Peyer's patch (tissue), 4 donors: ENCODE data around the gene PLA2G4A. TPM values are rescaled to one million over a fixed set of nuclear protein-coding genes. Genes with fewer than 3 reads are reported as not detected.

Experiments used
- DNase-seq, 3 donors: peaks; one replicate each; pipeline ENCODE4 v3.0.0-alpha.2; 2017 to 2019
- H3K27ac ChIP-seq, 4 donors: fragments of 200-600 bp; sonication (generic); one replicate each; pipeline ENCODE4 v1.5.1; 2016 to 2019
- H3K27me3 ChIP-seq, 2 donors: fragments of 200-600 bp; sonication (generic); one replicate each; pipeline ENCODE4 v1.5.1; 2019
- H3K36me3 ChIP-seq, 3 donors: fragments of 200-600 bp; sonication (generic); one replicate each; pipeline ENCODE4 v1.5.1; 2016 to 2019
- H3K4me1 ChIP-seq, 4 donors: fragments of 200-600 bp; sonication (generic); one replicate each; pipeline ENCODE4 v1.5.1; 2016 to 2019
- H3K4me3 ChIP-seq, 4 donors: fragments of 200-600 bp; sonication (generic); 1 replicate in 3 of 4; 2 replicates in 1 of 4; pipeline ENCODE4 v1.5.1; 2016 to 2019; ENCODE audit warnings: mild to moderate bottlenecking in 1 of 4
- H3K9me3 ChIP-seq, 4 donors: fragments of 200-600 bp; sonication (generic); one replicate each; pipeline ENCODE4 v1.5.1; 2016 to 2019; ENCODE audit warnings: mild to moderate bottlenecking in 1 of 4
- CTCF ChIP-seq, 6 experiments: fragments of 450-650 bp in 4 of 6; fragments of 200-600 bp in 2 of 6; sonication (generic) in 1 of 6; IDR thresholded peaks; one replicate each; pipeline ENCODE4 v1.5.1; 2017 to 2019; ENCODE audit warnings: antibody characterized with exemption in 6 of 6, mild to moderate bottlenecking in 3 of 6, moderate library complexity in 1 of 6
- POLR2A ChIP-seq, 2 donors: fragments of 450-650 bp; IDR thresholded peaks; one replicate each; pipeline ENCODE4 v1.5.1; 2017; ENCODE audit warnings: antibody characterized with exemption in 2 of 2, mild to moderate bottlenecking in 2 of 2, moderate library complexity in 2 of 2
- total RNA-seq, 4 donors: library from RNA; depleted of rRNA; stranded (reverse); fragments of >200 nt; gene quantifications; one replicate each; pipeline ENCODE4 v1.1.0, GENCODE V29; 2016

Gene PLA2G4A
- total RNA-seq, 4 donors from 2014 or later: 7.0 to 8.3 (median 7.6) TPM

DNA sequence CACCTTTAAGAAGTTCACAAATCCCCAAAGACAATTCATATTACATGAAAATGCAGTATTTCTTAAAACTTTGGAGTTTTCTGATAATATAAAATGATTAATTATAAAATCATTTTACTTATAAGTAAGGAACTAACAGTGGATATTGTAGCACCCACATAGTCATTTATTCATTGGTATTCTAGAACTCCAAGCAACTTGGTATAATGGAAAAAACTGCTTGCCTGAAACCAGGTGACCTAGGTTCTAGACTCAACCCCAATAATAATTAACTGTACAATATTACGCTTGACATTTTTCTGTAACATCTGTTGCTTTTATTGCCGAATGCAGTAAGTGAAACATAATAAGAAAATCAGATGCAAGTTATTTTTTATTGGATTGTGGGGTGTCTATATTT lies 2.4 kb downstream of the PLA2G4A start:
- Histone ChIP-seq H3K27ac (no peak overlapping the region), H3K4me1 (peaks cover 0 to 4% (median 0%) of the 10 kb centered on the region in 4 donors), H3K36me3 (no peaks in the 10 kb centered on the region), H3K9me3 (no peaks in the 10 kb centered on the region), H3K4me3 (no peak overlapping the region), H3K27me3 (no peaks in the 10 kb centered on the region)
- no peak for DNase-seq
- TF ChIP-seq CTCF (IDR thresholded peaks at IDR 0.05) (no peak), POLR2A (IDR thresholded peaks at IDR 0.05) (no peak)

DNA sequence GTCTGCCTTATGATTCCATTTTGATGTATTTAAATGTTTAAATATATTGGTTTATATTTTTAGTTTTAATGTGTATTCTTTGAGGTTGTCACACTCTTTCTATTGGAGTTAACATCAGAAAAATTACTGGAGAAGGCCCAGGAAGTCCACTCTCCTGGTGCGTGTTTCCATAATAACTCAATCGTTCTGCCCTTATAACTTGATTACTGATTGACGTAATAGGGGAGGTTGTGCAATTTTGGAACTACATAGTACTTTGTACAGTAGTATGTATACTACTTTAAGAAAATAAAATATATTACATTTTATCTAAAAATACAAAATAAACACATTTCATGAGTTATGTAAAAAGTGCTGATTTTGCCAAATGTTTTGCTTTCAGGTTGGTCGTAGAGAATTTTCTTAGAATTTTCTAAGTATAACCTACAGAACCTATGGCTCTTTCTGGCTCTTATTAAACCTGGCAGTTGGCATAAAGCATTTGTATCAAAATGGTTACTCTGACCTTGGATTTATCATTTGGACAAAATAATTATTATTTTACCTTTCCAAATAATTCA lies 5.7 kb downstream of the PLA2G4A start:
- H3K27ac ChIP-seq: no peak overlapping the region
- H3K27me3 ChIP-seq: no peaks in the 10 kb centered on the region
- peaks cover 0 to 20% (median 0%) of the 10 kb centered on the region in 4 donors for H3K4me1 ChIP-seq
- H3K36me3 ChIP-seq: no peaks in the 10 kb centered on the region
- H3K9me3 ChIP-seq: no peaks in the 10 kb centered on the region
- TF ChIP-seq POLR2A (IDR thresholded peaks at IDR 0.05): no peak
- no peak for TF ChIP-seq CTCF (IDR thresholded peaks at IDR 0.05)
- no peak overlapping the region for H3K4me3 ChIP-seq
- DNase-seq: no peak

DNA sequence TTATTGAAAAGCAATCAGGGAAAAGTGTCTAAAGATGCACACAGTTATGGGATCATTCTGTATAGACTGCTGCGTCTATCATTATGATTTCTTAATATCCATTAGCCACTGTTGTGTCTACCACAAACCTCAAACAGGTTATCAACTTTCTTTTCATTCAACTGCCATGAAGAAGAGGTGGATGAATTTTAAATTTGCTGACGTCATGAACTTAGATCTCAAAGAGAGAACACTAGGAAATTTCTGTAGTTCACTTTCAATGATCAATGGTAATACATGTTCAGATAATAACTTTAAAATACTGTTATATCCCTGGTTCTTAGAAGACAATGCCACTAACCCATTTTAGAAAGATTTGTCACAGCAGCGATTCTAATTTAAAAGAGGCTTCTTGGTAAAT lies 6.7 kb downstream of the PLA2G4A start:
- Histone ChIP-seq H3K4me1 (peaks cover 0 to 20% (median 0%) of the 10 kb centered on the region in 4 donors), H3K9me3 (no peaks in the 10 kb centered on the region), H3K36me3 (no peaks in the 10 kb centered on the region), H3K27me3 (no peaks in the 10 kb centered on the region), H3K4me3 (no peak overlapping the region), H3K27ac (no peak overlapping the region)
- TF ChIP-seq POLR2A (IDR thresholded peaks at IDR 0.05): no peak
- TF ChIP-seq CTCF (IDR thresholded peaks at IDR 0.05): no peak
- DNase-seq: no peak

GRCh38 chr1:186837806-186838205 lies 9.1 kb downstream of the PLA2G4A start:
- no peaks in the 10 kb centered on the region for H3K36me3 ChIP-seq
- TF ChIP-seq POLR2A (IDR thresholded peaks at IDR 0.05) (no peak), CTCF (IDR thresholded peaks at IDR 0.05) (no peak)
- no peak for DNase-seq
- H3K27ac ChIP-seq: no peak overlapping the region
- peaks cover 0 to 20% (median 0%) of the 10 kb centered on the region in 4 donors for H3K4me1 ChIP-seq
- no peak overlapping the region for H3K4me3 ChIP-seq
- H3K27me3 ChIP-seq: no peaks in the 10 kb centered on the region
- no peaks in the 10 kb centered on the region for H3K9me3 ChIP-seq

- H3K4me1 ChIP-seq: peaks cover 0 to 20% (median 0%) of the 10 kb centered on the region in 4 donors
- no peaks in the 10 kb centered on the region for H3K27me3 ChIP-seq
- peak overlapping the region in 1 of 4 donors; percentile 57 for H3K27ac ChIP-seq
- H3K9me3 ChIP-seq: no peaks in the 10 kb centered on the region
- H3K36me3 ChIP-seq: no peaks in the 10 kb centered on the region
- H3K4me3 ChIP-seq: no peak overlapping the region
- TF ChIP-seq POLR2A (IDR thresholded peaks at IDR 0.05): no peak
- no peak for TF ChIP-seq CTCF (IDR thresholded peaks at IDR 0.05)
- no peak for DNase-seq
These were observed 9.8 kb downstream of the PLA2G4A start for GRCh38 chr1:186838380-186839040.
